ENCODE measurements around the gene PADI3. TPM values are rescaled to one million over a fixed set of nuclear protein-coding genes. Genes with fewer than 3 reads are reported as not detected.

Gene PADI3
- total and polyA plus RNA-seq, 4 experiments from 2014 or later = not detected

DNA sequence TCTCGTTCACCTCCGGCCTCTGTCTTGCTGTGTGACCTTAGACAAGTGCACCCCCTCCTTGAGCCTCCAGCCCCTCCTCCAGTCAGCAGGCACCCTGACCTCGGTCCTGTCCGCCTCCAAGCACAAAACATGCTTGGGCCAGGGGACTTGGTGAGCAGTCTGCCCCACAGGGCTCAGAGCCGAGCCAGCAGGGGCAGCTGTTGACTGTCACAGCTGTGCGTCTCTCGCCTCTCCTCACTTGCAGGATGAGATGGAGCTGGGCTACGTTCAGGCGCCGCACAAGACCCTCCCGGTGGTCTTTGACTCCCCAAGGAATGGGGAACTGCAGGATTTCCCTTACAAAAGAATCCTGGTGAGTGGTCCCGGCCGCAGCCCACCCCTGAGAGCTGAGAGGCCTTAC, 24.2 kb downstream of the PADI3 start:
- Mint-ChIP-seq H3K9me3 (no peaks in the 10 kb centered on the region), H3K27ac (no peak overlapping the region), H3K36me3 (no peaks in the 10 kb centered on the region), H3K4me3 (no peak overlapping the region), H3K27me3 (peaks cover 3 to 9% of the 10 kb centered on the region in 2 donors), H3K4me1 (no peaks in the 10 kb centered on the region)
- Histone ChIP-seq H3K4me1 (ENCODE audit: insufficient read depth, low read length) (no peaks in the 10 kb centered on the region), H3K27me3 (ENCODE audit: insufficient read depth, low read length) (no peaks in the 10 kb centered on the region), H3K4me3 (ENCODE audit: low read length in 2 of 2) (no peak overlapping the region), H3K36me3 (ENCODE audit: insufficient read depth, low read length) (no peaks in the 10 kb centered on the region), H3K27ac (ENCODE audit: low read depth, low read length) (no peak overlapping the region), H3K9me3 (ENCODE audit: control insufficient read depth in 1 of 2, low read length in 2 of 2) (no peaks in the 10 kb centered on the region)
- DNase-seq = no peak
- CTCF ChIA-PET (ENCODE audit: partially characterized antibody) = interaction anchor here (1.3 kb wide), 1 partner anchor 11 kb away, joined by 3 read pairs; no protein-coding TSS in a partner anchor
- POLR2A ChIA-PET (ENCODE audit: partially characterized antibody) = no interaction called here
- intact Hi-C loops (cut with micrococcal nuclease) = no loop called here

DNA sequence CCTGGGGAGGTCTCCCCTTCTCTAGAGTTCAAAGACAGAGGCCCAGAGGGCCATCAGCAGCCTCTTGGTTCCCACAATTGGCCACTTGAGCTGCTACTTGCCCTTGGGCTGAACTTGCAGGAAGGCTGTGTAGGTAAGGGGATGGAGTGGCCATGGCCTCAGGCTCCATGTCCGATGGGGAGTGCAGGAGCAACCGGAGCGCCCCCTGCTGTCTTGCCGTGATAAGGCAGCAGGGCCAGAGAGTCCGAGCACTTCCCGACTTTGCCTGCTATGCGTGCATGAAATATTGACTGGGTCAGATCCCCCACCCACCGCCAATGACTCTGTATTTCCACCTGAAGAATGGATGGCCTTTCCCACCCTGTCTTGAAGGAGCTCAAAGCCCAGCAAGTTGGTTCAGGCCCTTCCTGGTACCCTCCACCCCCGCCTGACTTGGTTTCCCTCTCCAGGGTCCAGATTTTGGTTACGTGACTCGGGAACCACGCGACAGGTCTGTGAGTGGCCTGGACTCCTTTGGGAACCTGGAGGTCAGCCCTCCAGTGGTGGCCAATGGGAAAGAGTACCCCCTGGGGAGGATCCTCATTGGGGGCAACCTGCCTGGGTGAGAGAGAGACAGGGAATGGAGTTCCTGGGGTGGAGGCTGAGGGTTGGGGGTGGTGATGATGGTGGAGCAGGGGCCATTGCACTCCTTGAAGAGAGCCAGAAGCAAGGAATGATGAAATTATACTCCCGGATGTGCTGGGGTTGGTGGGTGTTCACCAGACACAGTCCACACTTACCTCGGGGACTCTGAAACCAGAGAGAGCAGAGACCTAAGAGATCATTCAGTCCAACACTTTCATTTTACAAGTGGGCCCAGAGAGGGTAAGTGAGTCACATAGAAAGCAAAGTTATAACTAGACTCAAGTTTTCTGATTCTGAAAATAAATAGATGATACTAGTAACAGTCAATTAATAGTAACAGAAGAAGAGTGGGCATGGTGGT, 25.6 kb downstream of the PADI3 start:
- H3K27me3 Mint-ChIP-seq = peaks cover 6 to 13% of the 10 kb centered on the region in 2 donors
- intact Hi-C loops (cut with micrococcal nuclease) = no loop called here
- ChIA-PET POLR2A (ENCODE audit: partially characterized antibody) (no interaction called here), CTCF (ENCODE audit: partially characterized antibody) (interaction anchor here (1.3 kb wide), 1 partner anchor 10 kb away, joined by 3 read pairs; no protein-coding TSS in a partner anchor)
- H3K36me3 Mint-ChIP-seq = no peaks in the 10 kb centered on the region
- no peaks in the 10 kb centered on the region for H3K36me3 ChIP-seq (ENCODE audit: insufficient read depth, low read length)
- no peaks in the 10 kb centered on the region for H3K9me3 Mint-ChIP-seq
- H3K4me1 ChIP-seq (ENCODE audit: insufficient read depth, low read length) = no peaks in the 10 kb centered on the region
- H3K9me3 ChIP-seq (ENCODE audit: control insufficient read depth in 1 of 2, low read length in 2 of 2) = no peaks in the 10 kb centered on the region
- H3K4me3 ChIP-seq (ENCODE audit: low read length in 2 of 2) = no peak overlapping the region
- H3K27ac Mint-ChIP-seq = no peak overlapping the region
- H3K27ac ChIP-seq (ENCODE audit: low read depth, low read length) = no peak overlapping the region
- H3K4me3 Mint-ChIP-seq = peak overlapping the region in 1 of 8 donors; percentile 45
- DNase-seq = peak in 1 of 5 donors; percentile 4
- no peaks in the 10 kb centered on the region for H3K4me1 Mint-ChIP-seq
- H3K27me3 ChIP-seq (ENCODE audit: insufficient read depth, low read length) = no peaks in the 10 kb centered on the region

DNA sequence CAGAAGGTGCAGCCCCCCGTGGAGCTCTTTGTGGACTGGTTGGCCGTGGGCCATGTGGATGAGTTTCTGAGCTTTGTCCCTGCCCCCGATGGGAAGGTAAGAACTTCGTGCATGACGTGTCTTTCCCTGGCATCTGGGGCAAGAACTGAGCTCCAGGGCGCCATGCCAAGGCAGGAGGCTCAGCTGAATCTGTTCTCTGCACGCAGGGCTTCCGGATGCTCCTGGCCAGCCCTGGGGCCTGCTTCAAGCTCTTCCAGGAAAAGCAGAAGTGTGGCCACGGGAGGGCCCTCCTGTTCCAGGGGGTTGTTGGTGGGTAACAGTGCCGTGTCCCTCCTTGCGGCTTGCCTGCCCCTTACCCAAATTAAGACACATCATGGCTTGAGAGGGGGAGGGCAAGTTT, 27.7 kb downstream of the PADI3 start:
- Histone ChIP-seq H3K9me3 (ENCODE audit: control insufficient read depth in 1 of 2, low read length in 2 of 2) (no peaks in the 10 kb centered on the region), H3K4me1 (ENCODE audit: insufficient read depth, low read length) (no peaks in the 10 kb centered on the region), H3K36me3 (ENCODE audit: insufficient read depth, low read length) (no peaks in the 10 kb centered on the region), H3K27me3 (ENCODE audit: insufficient read depth, low read length) (no peaks in the 10 kb centered on the region), H3K27ac (ENCODE audit: low read depth, low read length) (no peak overlapping the region), H3K4me3 (ENCODE audit: low read length in 2 of 2) (no peak overlapping the region)
- Mint-ChIP-seq H3K9me3 (peaks cover 0 to 2% (median 0%) of the 10 kb centered on the region in 8 donors), H3K27me3 (peaks cover 9 to 13% of the 10 kb centered on the region in 2 donors), H3K4me3 (no peak overlapping the region), H3K27ac (no peak overlapping the region), H3K4me1 (no peaks in the 10 kb centered on the region), H3K36me3 (no peaks in the 10 kb centered on the region)
- DNase-seq = no peak
- POLR2A ChIA-PET (ENCODE audit: partially characterized antibody) = no interaction called here
- intact Hi-C loops (cut with micrococcal nuclease) = no loop called here
- CTCF ChIA-PET (ENCODE audit: partially characterized antibody) = no interaction called here

DNA sequence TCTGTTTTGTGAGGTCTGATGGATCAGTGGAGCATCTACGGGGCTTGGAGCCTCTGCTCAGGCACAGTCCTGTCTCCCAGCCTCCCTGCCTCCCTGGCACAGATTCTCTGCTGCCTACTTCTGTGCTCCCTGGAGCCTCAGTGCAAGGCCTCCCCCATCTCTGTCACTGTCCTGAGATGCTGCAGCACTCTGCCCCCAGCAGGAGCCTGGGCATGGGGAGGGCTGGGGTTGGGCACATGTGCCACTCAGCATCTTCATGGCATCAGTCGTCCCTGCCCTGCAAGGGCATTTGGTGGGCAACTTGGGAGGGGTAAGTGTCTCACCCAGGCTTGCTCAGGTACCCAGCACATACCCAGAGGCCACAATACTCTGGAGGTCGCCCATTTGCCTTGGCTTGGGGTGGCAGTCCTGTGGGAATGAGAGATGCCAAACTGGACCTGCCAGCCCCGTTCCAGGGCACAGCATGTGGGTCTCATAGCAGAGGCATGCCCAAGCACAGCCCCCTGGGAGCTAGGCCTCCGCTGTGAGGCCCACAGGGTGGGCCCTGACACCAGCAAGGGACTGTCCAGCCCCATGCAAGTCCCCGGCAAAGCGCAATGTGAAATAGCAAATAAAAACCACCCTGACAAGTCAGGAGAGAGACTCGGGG, 28.7 kb downstream of the PADI3 start:
- CTCF ChIA-PET (ENCODE audit: partially characterized antibody) = no interaction called here
- peaks cover 0 to 3% (median 0%) of the 10 kb centered on the region in 4 donors for H3K4me1 Mint-ChIP-seq
- H3K9me3 ChIP-seq (ENCODE audit: control insufficient read depth in 1 of 2, low read length in 2 of 2) = no peaks in the 10 kb centered on the region
- no peaks in the 10 kb centered on the region for H3K27me3 ChIP-seq (ENCODE audit: insufficient read depth, low read length)
- H3K27ac Mint-ChIP-seq = no peak overlapping the region
- H3K9me3 Mint-ChIP-seq = peaks cover 0 to 2% (median 0%) of the 10 kb centered on the region in 8 donors
- DNase-seq = no peak
- POLR2A ChIA-PET (ENCODE audit: partially characterized antibody) = no interaction called here
- no peak overlapping the region for H3K4me3 Mint-ChIP-seq
- no peak overlapping the region for H3K4me3 ChIP-seq (ENCODE audit: low read length in 2 of 2)
- no peaks in the 10 kb centered on the region for H3K4me1 ChIP-seq (ENCODE audit: insufficient read depth, low read length)
- peaks cover 12 to 17% of the 10 kb centered on the region in 2 donors for H3K27me3 Mint-ChIP-seq
- no peaks in the 10 kb centered on the region for H3K36me3 ChIP-seq (ENCODE audit: insufficient read depth, low read length)
- intact Hi-C loops (cut with micrococcal nuclease) = no loop called here
- no peak overlapping the region for H3K27ac ChIP-seq (ENCODE audit: low read depth, low read length)
- H3K36me3 Mint-ChIP-seq = no peaks in the 10 kb centered on the region

DNA sequence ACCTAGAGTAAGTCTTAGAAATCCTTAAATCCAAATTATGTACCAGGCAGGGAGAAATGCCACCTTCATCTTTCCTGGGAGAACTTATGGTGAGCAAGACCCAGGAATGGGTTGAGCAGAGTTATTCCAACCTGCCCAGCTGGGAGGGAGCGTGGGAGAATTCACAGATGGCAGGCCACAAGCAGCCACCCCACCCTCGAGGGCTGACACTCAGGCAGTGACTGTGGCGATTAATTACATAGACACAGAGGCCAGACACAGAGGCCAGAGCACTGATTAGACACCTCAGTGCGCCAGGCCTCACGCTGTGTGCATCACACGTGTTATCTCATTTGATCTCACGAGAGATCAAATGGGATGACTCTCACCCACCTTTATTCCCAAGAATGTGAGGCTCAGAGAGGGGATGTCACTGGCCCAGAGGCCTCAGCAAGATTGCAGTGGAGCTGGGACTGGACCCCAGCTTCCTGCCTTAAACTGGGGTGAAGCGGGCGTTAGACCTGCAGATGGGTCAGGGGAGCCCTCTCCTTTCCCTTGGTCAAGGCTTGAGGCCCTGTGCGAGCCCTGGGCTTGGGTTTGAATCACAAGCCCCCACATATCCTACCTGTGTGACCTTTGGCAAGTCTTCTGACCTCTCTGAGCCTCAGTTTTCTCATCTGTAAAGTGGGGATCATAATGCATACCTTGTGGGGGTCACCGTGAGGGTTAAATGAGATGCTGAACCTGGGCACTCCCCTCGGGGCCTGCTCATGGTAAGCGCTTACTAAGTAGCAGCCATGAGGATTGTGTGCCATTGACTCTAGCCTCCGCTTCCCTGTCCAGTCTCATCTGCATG, 30.3 kb downstream of the PADI3 start:
- Mint-ChIP-seq H3K4me3 (no peak overlapping the region), H3K4me1 (peaks cover 0 to 3% (median 0%) of the 10 kb centered on the region in 4 donors), H3K27me3 (peaks cover 16 to 17% of the 10 kb centered on the region in 2 donors), H3K9me3 (peaks cover 0 to 2% (median 0%) of the 10 kb centered on the region in 8 donors), H3K36me3 (no peaks in the 10 kb centered on the region), H3K27ac (no peak overlapping the region)
- intact Hi-C loops (cut with micrococcal nuclease) = no loop called here
- Histone ChIP-seq H3K9me3 (ENCODE audit: control insufficient read depth in 1 of 2, low read length in 2 of 2) (no peaks in the 10 kb centered on the region), H3K27me3 (ENCODE audit: insufficient read depth, low read length) (no peaks in the 10 kb centered on the region), H3K4me1 (ENCODE audit: insufficient read depth, low read length) (no peaks in the 10 kb centered on the region), H3K4me3 (ENCODE audit: low read length in 2 of 2) (no peak overlapping the region), H3K36me3 (ENCODE audit: insufficient read depth, low read length) (no peaks in the 10 kb centered on the region), H3K27ac (ENCODE audit: low read depth, low read length) (no peak overlapping the region)
- CTCF ChIA-PET (ENCODE audit: partially characterized antibody) = no interaction called here
- POLR2A ChIA-PET (ENCODE audit: partially characterized antibody) = no interaction called here
- DNase-seq = no peak

DNA sequence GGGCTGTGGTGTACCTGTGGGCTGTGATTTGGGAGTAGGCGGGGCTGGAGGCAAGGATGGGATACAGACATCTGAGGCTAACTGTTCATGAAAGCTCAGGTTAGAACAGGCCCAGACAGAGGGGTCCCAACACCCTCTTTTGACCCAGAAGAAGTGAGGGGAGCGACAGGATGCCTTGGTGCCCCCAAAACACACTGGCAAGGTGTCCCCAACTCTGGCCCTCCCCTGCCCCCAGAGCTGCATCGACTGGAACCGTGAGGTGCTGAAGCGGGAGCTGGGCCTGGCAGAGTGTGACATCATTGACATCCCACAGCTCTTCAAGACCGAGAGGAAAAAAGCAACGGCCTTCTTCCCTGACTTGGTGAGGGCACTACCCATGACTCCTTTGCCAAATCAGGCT, 31.5 kb downstream of the PADI3 start:
- Histone ChIP-seq H3K4me1 (ENCODE audit: insufficient read depth, low read length) (no peaks in the 10 kb centered on the region), H3K36me3 (ENCODE audit: insufficient read depth, low read length) (no peaks in the 10 kb centered on the region), H3K27ac (ENCODE audit: low read depth, low read length) (no peak overlapping the region), H3K27me3 (ENCODE audit: insufficient read depth, low read length) (no peaks in the 10 kb centered on the region), H3K9me3 (ENCODE audit: control insufficient read depth in 1 of 2, low read length in 2 of 2) (no peaks in the 10 kb centered on the region), H3K4me3 (ENCODE audit: low read length in 2 of 2) (no peak overlapping the region)
- POLR2A ChIA-PET (ENCODE audit: partially characterized antibody) = no interaction called here
- intact Hi-C loops (cut with micrococcal nuclease) = no loop called here
- peaks cover 0 to 3% (median 0%) of the 10 kb centered on the region in 4 donors for H3K4me1 Mint-ChIP-seq
- peaks cover 13 to 16% of the 10 kb centered on the region in 2 donors for H3K27me3 Mint-ChIP-seq
- no peak for DNase-seq
- no peak overlapping the region for H3K4me3 Mint-ChIP-seq
- CTCF ChIA-PET (ENCODE audit: partially characterized antibody) = no interaction called here
- H3K9me3 Mint-ChIP-seq = peaks cover 0 to 2% (median 0%) of the 10 kb centered on the region in 8 donors
- H3K36me3 Mint-ChIP-seq = no peaks in the 10 kb centered on the region
- no peak overlapping the region for H3K27ac Mint-ChIP-seq

DNA sequence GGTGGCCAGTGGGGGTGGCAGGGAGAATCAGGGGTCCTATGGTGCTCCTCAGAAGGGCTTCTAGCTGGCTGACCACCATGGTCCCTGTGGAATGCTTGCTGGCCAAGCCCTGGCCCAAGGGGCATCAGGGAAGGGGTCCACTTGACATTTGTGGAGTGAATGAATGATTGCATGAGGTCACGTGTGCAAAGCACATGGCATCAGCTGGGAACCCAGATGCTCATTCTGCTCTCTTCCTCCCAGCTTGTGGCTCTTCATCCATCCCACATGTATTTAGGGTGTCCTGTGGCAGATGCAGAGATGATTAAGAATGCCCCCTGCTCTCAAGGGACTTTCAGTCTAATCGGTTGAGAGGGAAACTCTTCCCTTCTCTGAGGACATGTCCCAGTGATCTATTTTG, 32.0 kb downstream of the PADI3 start:
- H3K27me3 Mint-ChIP-seq = peaks cover 8 to 17% of the 10 kb centered on the region in 2 donors
- H3K36me3 ChIP-seq (ENCODE audit: insufficient read depth, low read length) = no peaks in the 10 kb centered on the region
- H3K9me3 ChIP-seq (ENCODE audit: control insufficient read depth in 1 of 2, low read length in 2 of 2) = no peaks in the 10 kb centered on the region
- H3K4me1 Mint-ChIP-seq = peaks cover 0 to 3% (median 0%) of the 10 kb centered on the region in 4 donors
- H3K27me3 ChIP-seq (ENCODE audit: insufficient read depth, low read length) = no peaks in the 10 kb centered on the region
- POLR2A ChIA-PET (ENCODE audit: partially characterized antibody) = no interaction called here
- no peak for DNase-seq
- CTCF ChIA-PET (ENCODE audit: partially characterized antibody) = no interaction called here
- no peak overlapping the region for H3K27ac Mint-ChIP-seq
- intact Hi-C loops (cut with micrococcal nuclease) = no loop called here
- peaks cover 0 to 2% (median 0%) of the 10 kb centered on the region in 8 donors for H3K9me3 Mint-ChIP-seq
- no peaks in the 10 kb centered on the region for H3K4me1 ChIP-seq (ENCODE audit: insufficient read depth, low read length)
- no peak overlapping the region for H3K4me3 Mint-ChIP-seq
- no peak overlapping the region for H3K4me3 ChIP-seq (ENCODE audit: low read length in 2 of 2)
- no peaks in the 10 kb centered on the region for H3K36me3 Mint-ChIP-seq
- no peak overlapping the region for H3K27ac ChIP-seq (ENCODE audit: low read depth, low read length)
